C1 segment of cervical spinal cord (tissue), 14 donors: ENCODE results near the gene KIF22.
"Not testable (repeated sequence)": the region's sequence is repeated elsewhere in the genome, so short reads cannot be mapped to it uniquely, and the experiment has no call there.

Experiments
- DNase-seq, 14 donors: peaks; one replicate each; lab custom pipeline; 2025; lab: John Stamatoyannopoulos, UW

KIF22 gene

GRCh38 chr16:29790183-29790948 is at the start of gene KIF22:
KIF22 (plus strand) TSS chr16:29790751; CDS start chr16:29790760, 9 bp downstream.
- peak; percentile 92 to 100 (median 97) for DNase-seq

GRCh38 chr16:29742683-29743275 is 47.8 kb upstream of the KIF22 start:
- DNase-seq = no peak

DNA sequence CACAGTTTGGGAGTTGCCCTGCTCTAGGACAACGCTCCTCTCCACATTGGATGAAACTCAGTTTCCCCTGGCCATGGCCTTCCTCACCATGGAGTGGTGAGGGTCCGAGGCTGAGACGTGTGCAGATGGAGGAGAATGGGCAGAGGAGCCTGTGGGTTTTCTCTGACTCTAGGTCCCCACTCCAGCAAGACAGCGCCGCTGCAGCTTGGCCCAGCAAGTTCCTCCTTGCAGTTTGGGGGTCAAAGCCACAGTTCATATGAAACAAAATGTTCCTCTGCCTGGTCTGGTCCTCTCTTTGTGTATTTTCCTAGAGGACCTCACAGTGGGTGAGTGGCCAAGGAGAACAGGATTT is 47.1 kb upstream of the KIF22 start:
- DNase-seq = no peak

DNA sequence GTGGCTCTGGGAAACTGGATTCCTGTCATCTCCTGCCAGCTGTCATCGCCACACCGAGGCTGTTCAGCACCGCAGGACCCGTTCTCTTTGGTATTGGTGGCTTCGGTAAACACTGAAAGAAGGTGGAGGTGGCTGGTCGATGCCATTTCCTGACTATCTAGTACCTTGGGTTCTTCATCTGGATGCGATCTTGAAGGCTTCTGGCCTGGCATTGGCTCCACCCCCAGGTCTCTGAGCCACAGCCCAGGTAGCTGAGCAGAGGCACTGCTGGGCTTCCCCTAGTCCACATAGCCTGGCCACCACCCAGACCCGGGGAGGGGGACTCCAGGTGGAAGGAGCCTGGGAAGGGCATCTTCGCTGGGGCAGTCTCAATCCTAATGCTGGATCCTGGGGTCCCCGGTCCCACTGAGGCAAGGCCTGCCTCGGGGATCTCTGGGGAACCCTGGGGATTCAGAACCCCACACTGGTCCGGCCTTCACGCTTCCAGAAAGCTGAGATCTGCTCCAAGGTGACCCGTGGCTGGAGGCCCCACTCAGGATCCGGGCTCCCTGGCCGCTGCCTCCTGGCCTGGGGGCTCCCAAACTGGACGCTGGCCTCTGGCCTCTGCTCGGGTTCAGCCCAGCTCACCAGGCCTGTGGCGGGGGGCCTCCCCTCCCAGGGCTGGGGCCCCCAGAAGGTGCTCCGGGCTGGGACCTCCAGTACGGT is 46.6 kb upstream of the KIF22 start:
- DNase-seq = no peak

DNA sequence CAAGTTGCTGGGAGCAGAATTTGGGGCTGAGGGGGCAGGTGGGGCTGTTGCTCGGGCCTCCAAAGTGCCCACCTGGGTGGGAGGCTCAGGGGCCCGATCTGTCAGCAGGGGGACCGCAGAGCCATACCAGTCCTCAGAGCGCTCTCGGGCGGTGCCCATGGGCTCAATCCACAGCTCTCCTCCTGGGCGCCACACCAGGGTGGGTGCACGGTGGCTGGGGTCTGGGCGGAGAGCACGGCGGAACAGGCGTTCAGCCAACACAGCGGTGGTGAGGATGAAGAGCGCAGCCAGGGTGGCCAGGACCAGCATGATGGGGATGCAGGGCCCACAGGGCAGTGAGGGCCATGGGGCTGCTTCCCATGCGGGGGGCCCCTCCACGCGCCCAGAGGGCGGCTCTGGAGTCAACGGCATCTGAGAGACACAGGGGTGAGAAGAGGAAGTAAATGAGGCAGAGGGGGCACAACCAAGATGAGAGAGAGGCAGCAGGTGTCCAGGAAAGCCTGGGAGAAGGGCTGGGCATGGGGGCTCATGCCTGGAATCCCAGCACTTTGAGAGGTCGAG is 45.9 kb upstream of the KIF22 start:
- no peak for DNase-seq

GRCh38 chr16:29745121-29745852 is 45.3 kb upstream of the KIF22 start:
- DNase-seq = peak in 1 of 14 donors; percentile 7

DNA sequence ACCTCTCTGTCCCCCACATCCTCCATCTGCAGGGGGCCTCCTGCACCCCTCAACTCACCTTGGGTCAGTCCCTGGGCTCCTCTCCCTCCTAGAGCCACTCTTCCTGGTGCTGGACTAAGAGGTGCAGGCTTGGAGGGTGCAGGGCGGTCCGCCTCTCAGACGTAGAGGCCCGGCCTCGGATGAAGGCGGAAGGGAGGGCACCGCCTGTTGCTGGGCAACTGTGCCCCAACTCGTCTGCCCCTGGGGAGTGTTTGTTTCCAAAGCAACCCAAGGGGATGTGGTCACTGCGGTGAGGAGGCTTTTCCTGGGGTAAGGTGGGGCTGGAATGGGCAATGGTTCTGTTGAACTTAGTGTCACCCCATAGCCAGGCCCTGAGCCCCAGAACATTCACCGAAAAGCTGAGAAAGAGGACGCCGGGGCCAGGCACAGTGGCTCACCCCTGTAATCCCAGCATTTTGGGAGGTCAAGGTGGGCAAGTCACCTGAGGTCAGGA is 44.7 kb upstream of the KIF22 start, which contains the start of gene C16orf54:
Gene C16orf54, minus strand, starts transcription at position 138 of the 493 bp plus-strand sequence. CDS start 1,039 bp downstream, outside the sequence.
- DNase-seq = peak in 8 of 14 donors; percentile 5 to 38 (median 27)

DNA sequence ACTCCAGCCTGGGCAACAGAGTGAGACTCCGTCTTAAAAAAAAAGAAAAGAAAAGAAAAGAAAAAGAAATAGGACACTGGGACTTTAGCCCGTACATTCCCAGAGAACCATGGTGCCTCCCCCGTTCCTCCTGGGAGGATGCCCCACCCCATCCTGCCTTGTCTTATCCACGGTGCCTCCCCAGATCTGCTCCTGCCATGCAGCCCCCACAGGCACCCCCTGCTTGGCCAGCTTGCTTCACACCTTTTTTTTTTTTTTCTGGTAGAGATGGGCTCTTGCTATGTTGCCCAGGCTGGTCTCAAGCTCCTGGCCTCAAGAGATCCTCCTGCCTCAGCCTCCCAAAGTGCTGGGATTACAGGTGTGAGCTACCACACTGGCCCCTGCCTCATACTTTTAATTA is 44.0 kb upstream of the KIF22 start:
- not testable (repeated sequence) for DNase-seq

- no peak for DNase-seq
These were observed 42.4 kb upstream of the KIF22 start for GRCh38 chr16:29747947-29748759.

DNA sequence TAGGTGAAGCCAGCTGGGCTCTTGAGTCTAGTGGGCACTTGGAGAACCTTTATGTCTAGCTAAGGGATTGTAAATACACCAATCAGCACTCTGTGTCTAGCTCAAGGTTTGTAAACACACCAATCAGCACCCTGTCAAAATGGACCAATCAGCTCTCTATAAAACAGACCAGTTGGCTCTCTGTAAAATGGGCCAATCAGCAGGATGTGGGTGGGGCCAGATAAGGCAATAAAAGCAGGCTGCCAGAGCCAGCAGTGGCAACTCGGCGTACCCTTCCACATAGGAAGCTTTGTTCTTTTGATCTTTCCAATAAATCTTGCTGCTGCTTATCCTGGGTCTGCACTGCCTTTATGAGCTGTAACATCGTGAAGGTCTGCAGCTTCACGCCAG is 41.8 kb upstream of the KIF22 start:
- not testable (repeated sequence) for DNase-seq

DNA sequence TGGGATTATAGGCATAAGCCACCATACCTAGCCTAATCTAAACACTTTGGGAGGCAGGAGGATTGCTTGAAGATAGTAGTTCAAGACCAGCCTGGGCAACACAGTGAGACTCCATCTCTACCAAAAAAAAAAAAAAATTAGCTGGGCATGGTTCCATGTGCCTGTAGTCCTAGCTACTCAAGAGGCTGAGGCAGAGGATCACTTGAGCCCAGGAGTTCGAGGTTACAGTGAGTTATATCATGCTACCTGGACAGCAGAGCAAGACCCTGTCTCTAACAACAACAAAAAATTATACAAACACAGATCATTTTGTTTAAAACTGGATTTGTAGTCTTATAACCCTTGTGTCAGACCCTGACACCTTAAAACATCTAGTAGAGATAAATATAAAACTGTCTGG is 37.0 kb upstream of the KIF22 start:
- DNase-seq = no peak

DNA sequence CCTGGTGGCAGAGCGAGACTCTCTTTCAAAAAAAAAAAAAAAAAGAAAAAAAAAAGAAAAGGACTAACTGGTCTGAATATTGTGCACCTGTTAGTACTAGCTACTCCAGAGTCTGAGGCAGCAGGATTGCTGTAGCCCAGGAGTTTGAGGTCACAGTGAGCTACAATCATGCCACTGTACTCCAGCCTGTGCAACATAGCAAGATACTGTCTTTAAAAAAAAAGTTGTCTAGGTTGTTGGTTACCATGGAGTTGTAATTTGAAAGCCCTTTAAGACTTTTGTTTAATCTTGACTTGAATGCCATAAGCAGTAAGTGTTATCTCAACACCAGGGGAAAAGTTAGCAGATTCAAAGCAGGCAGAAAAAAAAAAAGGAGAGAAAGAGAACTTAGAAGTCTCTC is 33.9 kb upstream of the KIF22 start:
- DNase-seq = no peak

- DNase-seq = not testable (repeated sequence)
These were observed 33.5 kb upstream of the KIF22 start for GRCh38 chr16:29757086-29757485.

DNA sequence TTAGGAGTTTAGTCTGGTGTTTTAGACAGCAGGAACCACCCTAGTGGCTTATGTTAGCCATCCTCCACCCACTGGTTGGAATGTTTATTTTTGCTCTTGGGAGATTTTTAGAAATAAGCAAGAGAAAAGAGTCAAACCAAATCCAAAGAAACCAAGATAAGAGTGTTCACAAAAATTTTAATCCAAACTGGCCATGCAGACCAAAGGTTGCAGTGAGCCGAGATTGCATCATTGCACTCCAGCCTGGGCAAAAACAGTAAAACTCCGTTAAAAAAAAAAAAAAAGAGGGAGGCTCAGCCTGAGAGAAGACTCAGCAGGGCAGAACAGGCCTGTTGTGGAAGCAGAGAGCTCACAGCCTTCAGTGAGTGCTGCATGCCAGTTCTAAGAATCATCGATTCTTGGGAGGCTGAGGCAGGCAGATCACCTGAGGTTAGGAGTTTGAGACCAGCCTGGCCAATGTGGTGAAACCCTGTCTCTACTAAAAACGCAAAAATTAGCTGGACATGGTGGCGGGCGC is 32.5 kb upstream of the KIF22 start:
- no peak for DNase-seq

- no peak for DNase-seq
These were observed 29.8 kb upstream of the KIF22 start for GRCh38 chr16:29760567-29761279.

DNA sequence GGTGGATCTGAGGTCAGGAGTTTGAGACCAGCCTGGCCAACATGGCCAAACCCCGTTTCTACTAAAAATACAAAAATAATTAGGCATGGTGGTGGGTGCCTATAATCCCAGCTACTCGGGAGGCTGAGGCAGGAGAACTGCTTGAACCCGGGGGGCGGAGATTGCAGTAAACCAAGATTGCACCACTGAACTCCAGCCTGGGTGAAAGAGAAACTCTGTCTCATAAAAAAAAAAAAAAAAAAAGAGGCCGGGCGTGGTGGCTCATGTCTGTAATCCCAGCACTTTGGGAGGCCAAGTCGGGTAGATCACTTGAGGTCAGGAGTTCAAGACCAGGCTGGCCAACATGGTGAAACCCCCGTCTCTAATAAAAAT is 29.3 kb upstream of the KIF22 start:
- not testable (repeated sequence) for DNase-seq

DNA sequence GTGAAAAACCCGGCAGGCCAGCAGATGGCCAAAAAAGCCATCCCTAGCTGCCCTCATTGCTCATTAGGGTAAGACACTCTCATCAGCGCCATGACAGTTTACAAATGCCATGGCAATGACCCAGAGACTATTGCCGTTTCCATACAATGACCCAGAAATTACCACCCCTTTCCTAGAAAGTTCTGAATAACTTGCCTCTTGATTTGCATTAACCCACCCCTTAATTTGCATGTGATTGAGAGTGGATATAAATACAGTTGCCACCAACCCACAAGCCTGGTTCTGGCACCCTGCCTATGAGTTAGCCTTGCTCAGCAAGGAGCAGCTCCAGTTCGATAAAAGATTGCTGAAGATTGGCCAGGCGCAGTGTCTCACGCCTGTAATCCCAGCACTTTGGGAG is 28.7 kb upstream of the KIF22 start:
- no peak for DNase-seq

DNA sequence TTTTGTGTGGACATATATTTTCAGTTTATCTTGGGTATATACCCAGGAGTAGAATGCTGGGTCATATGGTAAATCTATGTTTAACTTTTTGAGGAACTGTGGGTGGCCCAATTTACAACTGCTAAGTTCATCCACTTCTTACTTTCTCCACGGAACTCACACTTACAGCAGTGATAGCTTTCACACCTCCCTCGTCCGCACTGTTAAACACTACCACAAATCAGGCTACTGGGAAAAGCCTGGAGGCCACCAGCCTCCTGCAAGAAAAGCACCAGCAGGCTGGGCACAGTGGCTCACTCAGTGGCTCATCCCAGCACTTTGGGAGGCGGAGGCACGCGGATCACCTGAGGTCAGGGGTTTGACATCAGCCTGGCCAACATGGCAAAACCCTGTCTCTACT is 27.2 kb upstream of the KIF22 start:
- no peak for DNase-seq

- no peak for DNase-seq
These were observed 25.2 kb upstream of the KIF22 start for GRCh38 chr16:29765167-29766032.
